HL-60/S4 treated with retinoic acid at 250 ng/mL for 4 days and 3 days (cell line): Measurements from ENCODE around the gene IVL.

Experiments used
- in situ Hi-C: fragments of 300-500 bp; cut with MboI; formaldehyde crosslinking; loops from 2 replicates; pipeline ENCODE4 v1.7.0; 2022; ENCODE audit warnings: low sequenced_read_pairs

The IVL gene

GRCh38 chr1:152951711-152952110 is 43.4 kb downstream of the IVL start:
- in situ Hi-C loops, result no loop called here

- in situ Hi-C loops, result no loop called here
These were observed 45.4 kb downstream of the IVL start for GRCh38 chr1:152953761-152954160.

- in situ Hi-C loops, result no loop called here
These were observed 46.1 kb downstream of the IVL start for GRCh38 chr1:152954436-152954835.

DNA sequence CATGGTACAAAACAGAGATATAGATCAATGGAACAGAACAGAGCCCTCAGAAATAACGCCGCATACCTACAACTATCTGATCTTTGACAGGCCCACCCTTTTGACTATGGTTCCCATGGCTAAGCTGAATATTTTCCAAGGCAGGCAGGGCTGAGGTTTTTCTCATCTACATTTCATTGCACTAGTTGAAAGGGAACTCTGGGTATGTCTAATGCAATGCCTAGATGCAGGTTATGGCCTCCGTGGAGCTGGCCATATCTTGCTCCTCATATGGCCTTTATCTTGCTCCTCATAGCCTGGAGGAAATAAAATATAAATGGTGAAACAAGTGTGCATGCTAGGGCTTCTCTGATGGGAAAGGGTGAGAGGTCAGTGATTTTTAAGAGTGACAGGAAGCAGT is 49.2 kb downstream of the IVL start:
- in situ Hi-C loops, result no loop called here

DNA sequence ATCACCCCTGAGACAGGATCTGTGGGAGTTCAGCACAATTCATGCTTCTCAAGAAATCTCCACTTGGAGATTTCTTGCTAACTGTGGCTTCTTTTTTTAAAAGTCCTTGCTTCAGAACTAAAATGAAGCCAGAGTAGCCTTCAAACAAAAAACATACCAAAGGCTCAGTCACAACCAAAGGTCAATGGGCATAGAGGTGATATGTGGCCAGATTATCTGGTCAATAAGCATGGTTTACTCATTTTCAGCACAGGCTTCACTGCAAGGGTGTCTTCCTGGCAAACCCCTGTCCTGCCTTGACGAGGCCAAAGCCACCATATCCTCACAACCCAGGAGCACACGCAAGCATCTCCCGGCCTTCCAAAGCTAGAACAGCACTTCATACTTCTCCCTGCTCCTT is 50.9 kb downstream of the IVL start:
- in situ Hi-C loops, result no loop called here

GRCh38 chr1:152959801-152960451 is 51.6 kb downstream of the IVL start:
- in situ Hi-C loops, result no loop called here

- in situ Hi-C loops, result no loop called here
These were observed 52.2 kb downstream of the IVL start for GRCh38 chr1:152960452-152961044.
